HG02571 (cell line): ENCODE measurements around the gene ATP6V0D1.
A peak's percentile ranks its signal among the peaks of the same experiment; 100 is the strongest.
"Not testable (repeated sequence)": the region's sequence is repeated elsewhere in the genome, so short reads cannot be mapped to it uniquely, and the experiment has no call there.

ENCODE experiments used
- ATAC-seq: cut with Tn5 transposase; IDR thresholded peaks from one replicate; pipeline ENCODE4 v1.9.1; 2021; ENCODE audit warnings: mild to moderate bottlenecking, moderate library complexity; ENCODE audit not compliant: unreplicated experiment

ATP6V0D1 gene

DNA sequence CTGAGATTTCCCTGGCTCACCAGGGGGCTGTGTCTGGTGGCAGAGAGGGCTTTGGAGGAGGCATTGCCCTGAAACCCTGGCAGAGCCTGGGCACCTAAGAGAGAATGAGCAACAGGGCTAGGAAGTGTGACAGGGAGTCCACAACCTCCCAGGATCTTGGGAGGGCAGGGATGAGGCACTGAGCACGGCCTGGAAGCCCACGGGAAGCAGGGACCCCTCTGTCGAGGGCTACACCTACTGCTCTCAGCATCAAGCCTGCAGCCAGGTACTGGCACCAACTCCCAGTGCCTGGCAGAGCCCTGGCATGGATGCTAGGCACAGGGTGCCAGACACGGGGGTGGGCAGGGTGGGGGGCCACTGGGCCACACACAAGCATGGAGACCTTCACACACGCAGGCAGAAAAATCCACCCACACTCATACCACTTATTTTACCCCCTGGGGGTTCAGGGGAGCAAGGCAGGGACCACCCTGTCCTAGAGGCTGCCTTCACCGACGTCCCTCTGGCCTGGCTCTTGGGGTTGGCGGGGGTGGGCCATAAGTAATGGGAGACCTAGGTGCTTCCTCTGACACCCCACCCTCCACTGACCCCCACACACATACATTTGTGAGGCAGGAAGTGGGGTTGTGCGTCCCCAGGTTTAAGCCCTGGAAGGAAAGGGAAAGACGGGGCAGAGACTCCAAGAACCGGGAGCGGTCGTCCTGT, 51.0 kb downstream of the ATP6V0D1 start:
- ATAC-seq = no peak

- no peak for ATAC-seq
Measured at GRCh38 chr16:67429053-67429798, 51.7 kb downstream of the ATP6V0D1 start.

- no peak for ATAC-seq
Measured at GRCh38 chr16:67428146-67428731, 52.7 kb downstream of the ATP6V0D1 start.

DNA sequence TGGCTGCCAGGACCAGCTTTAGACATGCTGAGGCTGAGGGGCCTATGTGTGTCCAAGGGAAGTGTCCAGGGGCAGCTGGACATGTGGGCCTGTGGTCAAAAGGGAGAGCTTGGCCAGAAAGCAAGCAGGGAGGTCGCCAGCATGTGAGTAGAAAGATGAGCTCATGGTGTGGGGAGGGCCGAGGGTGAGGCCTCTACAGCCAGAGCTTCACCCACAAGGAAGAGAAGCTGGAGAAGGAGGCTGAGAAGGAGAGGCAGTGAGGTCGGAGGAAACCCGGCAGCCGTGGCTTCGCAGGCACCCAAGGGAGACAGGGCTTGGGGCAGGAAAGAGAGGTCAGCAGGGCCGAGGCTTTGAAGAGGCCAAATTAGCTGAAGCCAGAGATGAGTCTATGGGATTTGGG, 54.0 kb downstream of the ATP6V0D1 start:
- no peak for ATAC-seq

- no peak for ATAC-seq
Measured at GRCh38 chr16:67426022-67426421, 54.9 kb downstream of the ATP6V0D1 start.

- ATAC-seq = no peak
Measured at GRCh38 chr16:67425580-67425979, 55.4 kb downstream of the ATP6V0D1 start.

- ATAC-seq = no peak
Measured at GRCh38 chr16:67425061-67425460, 55.9 kb downstream of the ATP6V0D1 start.

DNA sequence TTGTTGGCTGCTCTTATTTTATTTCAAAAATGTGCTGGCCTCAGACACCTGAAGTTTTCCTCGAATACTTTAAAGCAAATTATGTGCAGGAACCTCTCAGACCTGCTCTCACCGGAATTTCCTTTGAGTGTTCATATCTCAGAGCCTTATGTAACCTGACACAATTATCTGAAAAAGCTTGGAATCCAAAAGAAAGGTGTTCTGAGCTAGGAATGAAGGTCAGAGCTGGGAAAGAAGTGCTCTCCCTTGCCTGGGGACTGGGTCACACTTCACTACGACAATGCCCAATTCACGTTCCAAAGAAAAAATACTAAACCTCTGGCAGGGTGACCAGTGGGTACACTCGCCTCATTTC, 56.7 kb downstream of the ATP6V0D1 start:
- no peak for ATAC-seq

DNA sequence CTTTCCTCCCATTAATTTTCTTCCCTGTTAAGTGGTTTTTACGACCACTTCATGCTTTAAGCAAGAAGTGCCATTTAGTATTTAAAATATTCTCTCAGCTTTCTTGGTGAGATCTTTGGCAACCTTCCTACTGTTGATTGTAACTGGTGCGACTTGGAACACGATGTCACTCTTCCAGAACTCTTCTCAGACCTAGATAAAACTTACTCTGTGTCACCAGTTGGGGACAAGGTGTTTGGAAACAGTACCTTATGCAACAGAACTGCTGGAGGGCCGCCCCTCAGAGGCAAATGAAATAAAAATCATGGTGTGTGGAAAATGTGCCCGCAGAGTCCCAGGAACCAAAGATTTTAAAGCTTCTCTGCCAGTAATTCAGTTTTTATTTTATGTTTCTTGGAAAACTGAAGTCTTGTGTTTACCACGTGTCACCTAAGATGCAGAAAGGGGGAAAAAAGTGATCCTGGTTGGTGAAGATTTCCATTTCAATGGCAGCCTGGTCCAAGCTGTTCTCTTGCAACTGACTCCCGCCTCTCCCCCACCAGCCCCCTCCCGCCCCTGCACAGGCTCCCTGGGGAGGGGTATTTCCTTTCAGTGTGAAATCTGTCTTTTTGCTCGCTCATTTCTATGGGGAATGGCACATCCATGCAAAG, 57.2 kb downstream of the ATP6V0D1 start:
- ATAC-seq = no peak

DNA sequence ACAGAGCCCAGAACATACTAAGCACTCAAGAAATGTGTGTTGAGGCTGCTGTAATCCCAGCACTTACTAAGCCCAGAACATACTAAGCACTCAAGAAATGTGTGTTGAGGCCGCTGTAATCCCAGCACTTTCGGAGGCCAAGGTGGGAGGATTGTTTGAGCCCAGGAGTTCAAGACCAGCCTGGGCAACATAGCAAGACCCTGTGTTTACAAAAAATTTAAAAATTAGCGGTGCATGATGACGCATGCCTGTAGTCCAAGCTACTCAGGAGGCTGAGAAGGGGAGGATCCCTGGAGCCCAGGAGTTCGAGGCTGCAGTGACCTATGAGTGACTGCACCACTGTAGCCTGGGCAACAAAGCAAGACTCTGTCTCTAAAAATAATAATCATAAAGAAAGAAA, 57.9 kb downstream of the ATP6V0D1 start:
- no peak for ATAC-seq

- no peak for ATAC-seq
Measured at GRCh38 chr16:67421030-67421429, 59.9 kb downstream of the ATP6V0D1 start.

- no peak for ATAC-seq
Measured at GRCh38 chr16:67419931-67420330, 61.0 kb downstream of the ATP6V0D1 start.

GRCh38 chr16:67419502-67419901, 61.5 kb downstream of the ATP6V0D1 start:
- ATAC-seq = no peak

GRCh38 chr16:67417333-67418061, 63.5 kb downstream of the ATP6V0D1 start:
- no peak for ATAC-seq

DNA sequence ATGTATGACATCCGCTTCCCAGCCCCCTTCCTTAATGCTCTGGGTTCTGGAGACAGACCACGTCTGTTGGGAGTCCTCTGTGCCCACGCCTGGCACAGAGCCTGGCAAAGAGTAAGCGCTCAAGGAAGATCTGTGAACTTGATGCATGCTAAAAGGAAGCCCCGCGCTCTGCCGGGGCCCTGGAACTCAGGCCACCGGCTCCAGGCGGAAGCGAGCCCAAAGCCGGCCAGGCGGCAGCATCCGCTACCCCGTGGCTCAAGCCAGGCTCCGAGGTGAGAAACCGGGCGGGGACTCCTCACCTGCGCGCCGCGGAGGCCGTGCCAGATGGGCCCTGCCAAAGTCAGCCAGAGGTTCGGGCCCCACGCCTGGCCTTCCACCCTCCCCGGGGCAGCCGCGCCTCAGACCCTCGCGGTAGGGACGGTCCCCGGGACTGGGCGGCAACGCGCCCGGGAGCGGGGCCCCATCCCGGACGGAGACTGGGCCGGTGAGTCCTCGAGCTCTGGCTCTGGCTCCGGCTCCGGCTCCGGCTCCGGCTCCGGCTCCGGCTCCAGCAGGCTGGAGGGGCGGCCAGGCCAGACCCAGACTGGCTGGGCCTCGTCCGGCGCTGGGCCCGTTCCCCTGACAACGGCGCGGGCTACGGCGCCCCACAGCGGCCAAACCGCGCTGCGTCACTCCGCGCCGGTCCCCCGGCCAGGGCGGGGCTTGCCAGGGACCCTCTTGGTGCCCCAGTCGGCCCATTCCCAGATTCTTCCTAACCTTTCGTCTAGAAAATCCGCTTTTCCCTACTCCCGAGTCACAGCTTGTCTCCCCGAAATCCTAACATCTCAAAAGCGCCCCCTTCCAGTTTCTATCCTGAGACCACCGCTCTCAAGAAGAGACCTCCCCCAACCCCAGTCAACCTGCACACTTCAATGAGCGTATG, 64.8 kb downstream of the ATP6V0D1 start, which contains the start of gene ZDHHC1:
Gene ZDHHC1 (minus strand): TSS at position 606 of the 922 bp plus-strand sequence. CDS start 8,702 bp downstream, outside the sequence.
- peak; percentile 56 for ATAC-seq

DNA sequence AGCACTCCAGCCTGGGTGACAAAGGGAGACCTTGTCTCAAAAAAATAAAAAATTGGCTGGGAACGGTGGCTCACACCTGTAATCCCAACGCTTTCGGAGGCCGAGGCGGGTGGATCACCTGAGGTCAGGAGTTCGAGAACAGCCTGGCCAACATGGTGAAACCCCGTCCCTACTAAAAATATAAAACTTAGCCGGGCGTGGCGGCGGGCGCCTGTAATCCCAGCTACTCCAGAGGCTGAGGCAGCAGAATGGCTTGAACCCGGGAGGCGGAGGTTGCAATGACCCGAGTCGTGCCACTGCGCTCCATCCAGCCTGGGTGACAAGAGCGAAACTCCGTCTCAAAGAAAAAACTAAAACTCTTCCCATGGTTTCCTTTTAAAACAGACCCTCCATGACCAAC, 65.5 kb downstream of the ATP6V0D1 start:
- ATAC-seq = not testable (repeated sequence)

GRCh38 chr16:67413978-67414911, 66.7 kb downstream of the ATP6V0D1 start:
- no peak for ATAC-seq

- no peak for ATAC-seq
Measured at GRCh38 chr16:67412294-67412693, 68.7 kb downstream of the ATP6V0D1 start.

- ATAC-seq = no peak
Measured at GRCh38 chr16:67411339-67411738, 69.6 kb downstream of the ATP6V0D1 start.
